Gastroesophageal sphincter (tissue), 4 donors: ENCODE results near the gene NDE1. TPM values are rescaled to one million over a fixed set of nuclear protein-coding genes. Genes with fewer than 3 reads are reported as not detected.
A peak's percentile ranks its signal among the peaks of the same experiment; 100 is the strongest.
"Not testable (repeated sequence)": the region's sequence is repeated elsewhere in the genome, so short reads cannot be mapped to it uniquely, and the experiment has no call there.

ENCODE experiments used
- ATAC-seq: fragments of 150-250 bp; one replicate; pipeline ENCODE4 v1.9.1; 2016; ENCODE audit warnings: mild to moderate bottlenecking, moderate library complexity
- H3K27ac ChIP-seq, 4 donors: fragments of 200-600 bp; sonication (generic) in 3 of 4; 1 replicate in 3 of 4; 2 replicates in 1 of 4; pipeline ENCODE4 v1.5.1; 2016 to 2019
- H3K27me3 ChIP-seq: fragments of 200-600 bp; sonication (generic); one replicate; pipeline ENCODE4 v1.5.1; 2019
- H3K36me3 ChIP-seq, 2 donors: fragments of 200-600 bp; sonication (generic); one replicate each; pipeline ENCODE4 v1.5.1; 2019; ENCODE audit warnings: control low read depth in 1 of 2
- H3K4me1 ChIP-seq, 3 donors: fragments of 200-600 bp; sonication (generic); 1 replicate in 2 of 3; 2 replicates in 1 of 3; pipeline ENCODE4 v1.5.1; 2016 to 2019; ENCODE audit warnings: control low read depth in 2 of 3
- H3K4me3 ChIP-seq, 2 donors: fragments of 200-600 bp; sonication (generic); one replicate each; pipeline ENCODE4 v1.5.1; 2019; ENCODE audit warnings: mild to moderate bottlenecking in 1 of 2, moderate library complexity in 1 of 2
- H3K9me3 ChIP-seq, 3 donors: fragments of 200-600 bp; sonication (generic); one replicate each; pipeline ENCODE4 v1.5.1; 2017 to 2019; ENCODE audit warnings: control low read depth in 2 of 3
- EP300 ChIP-seq: sonication (generic); formaldehyde crosslinking; IDR thresholded peaks from one replicate; pipeline ENCODE4 v1.6.1; 2017; ENCODE audit warnings: antibody characterized with exemption, mild to moderate bottlenecking
- POLR2A ChIP-seq, 2 donors: fragments of 450-650 bp; IDR thresholded peaks; one replicate each; pipeline ENCODE4 v1.6.1; 2017; ENCODE audit warnings: antibody characterized with exemption in 2 of 2, mild to moderate bottlenecking in 2 of 2, moderate library complexity in 1 of 2
- POLR2AphosphoS5 ChIP-seq: sonication (generic); formaldehyde crosslinking; IDR thresholded peaks from one replicate; pipeline ENCODE4 v1.6.1; 2017; ENCODE audit warnings: antibody characterized with exemption
- WGBS, 2 donors: methylation state at CpG; one replicate each; pipeline ENCODE4 v1.1.5; 2018; ENCODE audit warnings: low coverage in 1 of 2; 5-methylcytosine and 5-hydroxymethylcytosine counted together
- total RNA-seq, 4 donors: library from RNA; depleted of rRNA; stranded (reverse); fragments of >200 nt; gene quantifications; one replicate each; pipeline ENCODE4 v1.1.0, GENCODE V29; 2016
- TF ChIP-seq, protein P1 (sequence below), 4 experiments: fragments of 200-600 bp in 2 of 4; fragments of 450-650 bp in 2 of 4; sonication (generic) in 1 of 4; IDR thresholded peaks; one replicate each; pipeline ENCODE4 v1.5.1; 2017 to 2019; ENCODE audit warnings: antibody characterized with exemption in 4 of 4, mild to moderate bottlenecking in 2 of 4, moderate library complexity in 2 of 4

Gene NDE1
- total RNA-seq, 4 donors from 2014 or later, result 34.9 to 123 (median 62.3) TPM

- 82 to 86% methylated on average over 9 to 10 of the region's 14 CpGs for WGBS, 2 donors
- TF ChIP-seq, protein P1, sequence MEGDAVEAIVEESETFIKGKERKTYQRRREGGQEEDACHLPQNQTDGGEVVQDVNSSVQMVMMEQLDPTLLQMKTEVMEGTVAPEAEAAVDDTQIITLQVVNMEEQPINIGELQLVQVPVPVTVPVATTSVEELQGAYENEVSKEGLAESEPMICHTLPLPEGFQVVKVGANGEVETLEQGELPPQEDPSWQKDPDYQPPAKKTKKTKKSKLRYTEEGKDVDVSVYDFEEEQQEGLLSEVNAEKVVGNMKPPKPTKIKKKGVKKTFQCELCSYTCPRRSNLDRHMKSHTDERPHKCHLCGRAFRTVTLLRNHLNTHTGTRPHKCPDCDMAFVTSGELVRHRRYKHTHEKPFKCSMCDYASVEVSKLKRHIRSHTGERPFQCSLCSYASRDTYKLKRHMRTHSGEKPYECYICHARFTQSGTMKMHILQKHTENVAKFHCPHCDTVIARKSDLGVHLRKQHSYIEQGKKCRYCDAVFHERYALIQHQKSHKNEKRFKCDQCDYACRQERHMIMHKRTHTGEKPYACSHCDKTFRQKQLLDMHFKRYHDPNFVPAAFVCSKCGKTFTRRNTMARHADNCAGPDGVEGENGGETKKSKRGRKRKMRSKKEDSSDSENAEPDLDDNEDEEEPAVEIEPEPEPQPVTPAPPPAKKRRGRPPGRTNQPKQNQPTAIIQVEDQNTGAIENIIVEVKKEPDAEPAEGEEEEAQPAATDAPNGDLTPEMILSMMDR (IDR thresholded peaks at IDR 0.05), result no peak
- TF ChIP-seq POLR2A (IDR thresholded peaks at IDR 0.05), result no peak
- no peak for TF ChIP-seq EP300
- Histone ChIP-seq H3K36me3 (peaks cover 0 to 99% of the 10 kb centered on the region in 2 donors), H3K9me3 (no peaks in the 10 kb centered on the region), H3K4me1 (peaks cover 0 to 10% (median 0%) of the 10 kb centered on the region in 3 donors), H3K27me3 (no peaks in the 10 kb centered on the region), H3K27ac (no peak overlapping the region), H3K4me3 (no peak overlapping the region)
- ATAC-seq, result no peak
Observed at GRCh38 chr16:15604460-15605440, 45.3 kb upstream of the NDE1 start.

DNA sequence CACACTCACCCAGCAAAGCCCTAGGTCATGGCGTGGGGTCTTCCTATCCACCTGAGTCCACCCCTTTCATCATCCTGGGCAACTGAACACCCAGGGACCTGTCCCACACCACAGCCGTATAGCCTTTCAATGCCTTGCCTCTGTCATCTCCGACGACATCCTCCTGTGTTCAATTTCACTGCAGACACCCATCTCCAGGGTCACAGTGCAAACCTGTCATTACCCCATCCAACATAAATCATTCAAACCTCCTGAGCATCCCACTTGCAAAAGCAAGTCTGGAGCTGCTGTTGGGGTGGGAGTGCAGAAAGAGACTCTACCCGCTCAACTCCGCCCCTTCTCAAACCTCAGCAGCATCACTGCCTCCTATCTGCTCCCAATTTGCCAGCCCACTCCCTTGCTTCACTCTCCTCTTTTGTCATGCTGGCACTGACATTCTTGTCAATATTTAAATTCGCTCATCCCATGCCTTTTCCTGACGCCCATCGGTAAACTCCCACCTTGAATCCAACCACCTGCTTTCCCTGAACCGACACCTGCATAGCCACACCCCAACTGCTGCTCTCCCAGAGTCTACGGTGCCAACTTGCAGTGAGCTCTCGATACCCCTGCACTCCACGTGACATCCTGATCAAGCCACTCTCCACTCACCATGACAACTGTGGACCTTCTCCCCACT, 44.1 kb upstream of the NDE1 start:
- TF ChIP-seq POLR2A (IDR thresholded peaks at IDR 0.05) (no peak), POLR2AphosphoS5 (no peak)
- no peaks in the 10 kb centered on the region for H3K9me3 ChIP-seq
- peaks cover 0 to 10% (median 0%) of the 10 kb centered on the region in 3 donors for H3K4me1 ChIP-seq
- 88 to 92% methylated on average over 10 to 12 of the region's 13 CpGs for WGBS, 2 donors
- peaks cover 0 to 99% of the 10 kb centered on the region in 2 donors for H3K36me3 ChIP-seq
- no peaks in the 10 kb centered on the region for H3K27me3 ChIP-seq
- no peak overlapping the region for H3K4me3 ChIP-seq
- ATAC-seq, result no peak
- no peak overlapping the region for H3K27ac ChIP-seq

DNA sequence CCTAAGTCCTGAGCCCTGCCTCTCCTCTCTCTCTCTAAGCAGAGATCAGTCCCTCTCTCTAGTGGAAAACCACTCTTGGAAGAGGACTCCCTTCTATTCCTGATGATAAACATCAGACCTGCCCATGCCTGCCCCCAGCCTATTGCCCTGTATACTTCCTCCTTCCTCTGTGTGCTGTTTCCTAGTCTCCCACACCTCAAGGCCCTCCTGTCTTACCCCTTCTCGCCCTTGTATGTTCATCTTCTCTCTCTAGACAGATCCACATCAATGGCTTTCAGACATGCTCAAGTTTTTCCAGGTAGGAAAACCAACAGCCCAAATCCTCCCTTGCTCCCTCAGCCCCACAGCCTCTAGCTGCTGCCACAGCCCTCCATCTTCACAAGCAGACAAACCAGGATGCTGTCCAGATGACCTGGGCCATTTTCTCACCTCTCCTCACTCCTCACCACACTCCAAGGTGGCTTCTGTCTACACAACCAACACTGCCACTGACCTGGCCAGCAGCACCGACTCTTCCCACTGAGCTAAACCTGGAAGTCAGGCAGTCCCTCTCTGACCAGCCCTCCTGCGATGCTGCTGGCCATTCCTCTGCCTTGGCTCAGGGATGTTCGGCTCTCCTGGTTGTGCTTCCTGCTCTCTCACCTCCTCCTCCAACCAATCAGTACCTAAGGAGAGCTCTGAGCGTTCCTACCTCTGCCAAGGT, 43.4 kb upstream of the NDE1 start:
- Histone ChIP-seq H3K27me3 (no peaks in the 10 kb centered on the region), H3K27ac (peak overlapping the region in 2 of 4 donors; percentile 46 to 51), H3K4me1 (peaks cover 0 to 10% (median 0%) of the 10 kb centered on the region in 3 donors), H3K4me3 (no peak overlapping the region), H3K9me3 (no peaks in the 10 kb centered on the region), H3K36me3 (peaks cover 0 to 99% of the 10 kb centered on the region in 2 donors)
- TF ChIP-seq POLR2A (IDR thresholded peaks at IDR 0.05), result no peak
- TF ChIP-seq EP300, result no peak
- TF ChIP-seq, protein P1 (IDR thresholded peaks at IDR 0.05), result no peak
- TF ChIP-seq POLR2AphosphoS5, result no peak
- ATAC-seq, result no peak
- WGBS, 2 donors, result 100% methylated on average over 1 of the region's 5 CpGs

- WGBS, 2 donors, result 67 to 82% methylated on average over 3 to 8 of the region's 12 CpGs
Observed at GRCh38 chr16:15607221-15607699, 42.8 kb upstream of the NDE1 start.

DNA sequence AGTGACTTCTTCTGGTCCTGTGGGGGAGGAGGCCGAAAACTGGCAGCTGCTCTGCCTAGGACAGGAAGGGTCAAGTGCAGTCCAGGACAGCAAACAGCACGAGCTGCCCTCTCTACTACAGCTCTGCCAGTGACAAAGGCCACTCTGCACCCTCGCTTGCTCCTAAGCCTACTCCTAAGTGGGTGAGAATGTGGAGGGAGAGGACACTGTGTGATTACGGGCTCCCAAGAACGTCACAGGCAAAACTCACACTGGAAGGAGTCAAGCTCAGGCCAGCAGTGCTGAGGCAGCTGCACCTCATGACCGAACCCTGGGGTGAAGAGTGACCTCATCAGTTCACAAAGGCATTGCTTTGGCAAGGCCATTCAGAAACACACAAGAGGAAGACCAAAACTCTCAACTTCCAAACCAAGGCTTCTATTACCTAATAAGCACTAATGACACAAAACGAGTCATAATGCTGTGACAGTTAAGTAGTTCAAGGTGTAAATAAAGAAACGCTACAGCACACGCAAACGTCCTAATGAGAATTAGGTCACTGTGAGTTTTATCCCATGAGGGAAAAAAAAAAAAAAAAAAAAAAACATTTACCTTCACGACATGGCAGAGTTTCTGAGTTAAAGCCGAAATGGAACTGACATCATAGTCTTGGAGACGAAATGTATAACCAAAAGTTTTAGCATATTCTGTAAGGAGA, 42.2 kb upstream of the NDE1 start:
- H3K27ac ChIP-seq, result peak overlapping the region in 3 of 4 donors; percentile 29 to 51 (median 46)
- WGBS, 2 donors, result 61 to 79% methylated on average over 3 to 10 of the region's 13 CpGs
- no peak overlapping the region for H3K4me3 ChIP-seq
- TF ChIP-seq, protein P1 (IDR thresholded peaks at IDR 0.05), result no peak
- TF ChIP-seq POLR2A (IDR thresholded peaks at IDR 0.05) (no peak), EP300 (no peak), POLR2AphosphoS5 (no peak)
- H3K9me3 ChIP-seq, result no peaks in the 10 kb centered on the region
- peak; percentile 89 for ATAC-seq
- H3K27me3 ChIP-seq, result no peaks in the 10 kb centered on the region
- peaks cover 0 to 99% of the 10 kb centered on the region in 2 donors for H3K36me3 ChIP-seq
- H3K4me1 ChIP-seq, result peaks cover 0 to 10% (median 0%) of the 10 kb centered on the region in 3 donors

More at GRCh38 chr16:15607221-15607699, 42.8 kb upstream of the NDE1 start:
- H3K27ac ChIP-seq, result peak overlapping the region in 3 of 4 donors; percentile 29 to 51 (median 46)
- H3K4me1 ChIP-seq, H3K4me3 ChIP-seq, H3K9me3 ChIP-seq, H3K27me3 ChIP-seq, ATAC-seq: not testable (repeated sequence)
- H3K36me3 ChIP-seq, result peaks cover 0 to 99% of the 10 kb centered on the region in 2 donors
